ENCODE results near the gene KRTAP6-2.

GRCh38 chr21:30634906-30635305, 36.2 kb upstream of the KRTAP6-2 start, which contains the start of gene KRTAP20-2:
- TF ChIP-seq CTCF (IDR thresholded peaks at IDR 0.05): no peak
- no peak for TF ChIP-seq POLR2A (IDR thresholded peaks at IDR 0.05)
- TF ChIP-seq EP300 (IDR thresholded peaks at IDR 0.05; ENCODE audit: low read depth): no peak
- TF ChIP-seq POLR2AphosphoS5 (IDR thresholded peaks at IDR 0.05): no peak
